Mesendoderm (in vitro differentiated cells): Measurements from ENCODE around the gene ARHGEF37.

Source experiments
- DNase-seq: peaks from one replicate; pipeline ENCODE4 v3.0.0; 2013
- H2AK5ac ChIP-seq: 2 replicates; pipeline ENCODE4 v1.6.1; 2013; ENCODE audit warnings: low read length, inconsistent platforms
- H2BK120ac ChIP-seq: 2 replicates; pipeline ENCODE4 v1.6.1; 2013; ENCODE audit warnings: low read depth, mild to moderate bottlenecking, low read length, moderate library complexity, mixed read lengths
- H2BK15ac ChIP-seq: replicated peaks from 2 replicates; pipeline ENCODE4 v1.6.1; 2013; ENCODE audit warnings: low read depth, mild to moderate bottlenecking, moderate library complexity
- H2BK5ac ChIP-seq: 2 replicates; pipeline ENCODE4 v1.6.1; 2013; ENCODE audit warnings: low read length, inconsistent platforms
- H3K18ac ChIP-seq: 2 replicates; pipeline ENCODE4 v1.6.1; 2013; ENCODE audit warnings: mild to moderate bottlenecking, low read length, mixed read lengths
- H3K23ac ChIP-seq: one replicate; pipeline ENCODE4 v1.6.1; 2013; ENCODE audit warnings: low read length
- H3K27ac ChIP-seq: 2 replicates; pipeline ENCODE4 v1.5.1; 2013; ENCODE audit warnings: low read depth, mild to moderate bottlenecking, inconsistent platforms, low read length, moderate library complexity
- H3K27me3 ChIP-seq: 2 replicates; pipeline ENCODE4 v1.6.1; 2013; ENCODE audit warnings: low read length, control low read depth, mild to moderate bottlenecking, inconsistent platforms; ENCODE audit not compliant: insufficient read depth, poor library complexity
- H3K36me3 ChIP-seq: 2 replicates; pipeline ENCODE4 v1.6.1; 2013; ENCODE audit warnings: low read length, inconsistent platforms; ENCODE audit not compliant: control insufficient read depth, insufficient read depth
- H3K4ac ChIP-seq: one replicate; pipeline ENCODE4 v1.6.1; 2013; ENCODE audit warnings: low read depth, mild to moderate bottlenecking, low read length, moderate library complexity
- H3K4me1 ChIP-seq: 2 replicates; pipeline ENCODE4 v1.6.1; 2013; ENCODE audit warnings: low read depth, low read length, inconsistent platforms; ENCODE audit not compliant: control insufficient read depth
- H3K4me2 ChIP-seq: 2 replicates; pipeline ENCODE4 v1.6.1; 2013; ENCODE audit warnings: low read length
- H3K4me3 ChIP-seq: 2 replicates; pipeline ENCODE4 v1.5.1; 2013; ENCODE audit warnings: mild to moderate bottlenecking, low read length
- H3K56ac ChIP-seq: one replicate; pipeline ENCODE4 v1.6.1; 2013; ENCODE audit warnings: low read length
- H3K79me1 ChIP-seq: 2 replicates; pipeline ENCODE4 v1.6.1; 2013; ENCODE audit warnings: low read length, inconsistent platforms
- H3K79me2 ChIP-seq: 2 replicates; pipeline ENCODE4 v1.6.1; 2013; ENCODE audit warnings: mild to moderate bottlenecking, low read length; ENCODE audit not compliant: control insufficient read depth, insufficient read depth
- H3K9ac ChIP-seq: 2 replicates; pipeline ENCODE4 v1.6.1; 2013; ENCODE audit warnings: low read length, inconsistent platforms
- H4K5ac ChIP-seq: one replicate; pipeline ENCODE4 v1.6.1; 2013; ENCODE audit warnings: low read length
- H4K8ac ChIP-seq: one replicate; pipeline ENCODE4 v1.6.1; 2013; ENCODE audit warnings: low read depth, mild to moderate bottlenecking, control low read depth, low read length, moderate library complexity
- WGBS: extraction: QIAGEN DNeasy Blood & Tissue Kit; methylation state at CpG from one replicate; pipeline ENCODE4 v1.1.7; 2013; ENCODE audit warnings: low lambda C conversion rate, missing lambda C conversion rate; ENCODE audit not compliant: insufficient coverage; ENCODE audit errors: extremely low coverage; 5-methylcytosine and 5-hydroxymethylcytosine counted together

ARHGEF37 gene

DNA sequence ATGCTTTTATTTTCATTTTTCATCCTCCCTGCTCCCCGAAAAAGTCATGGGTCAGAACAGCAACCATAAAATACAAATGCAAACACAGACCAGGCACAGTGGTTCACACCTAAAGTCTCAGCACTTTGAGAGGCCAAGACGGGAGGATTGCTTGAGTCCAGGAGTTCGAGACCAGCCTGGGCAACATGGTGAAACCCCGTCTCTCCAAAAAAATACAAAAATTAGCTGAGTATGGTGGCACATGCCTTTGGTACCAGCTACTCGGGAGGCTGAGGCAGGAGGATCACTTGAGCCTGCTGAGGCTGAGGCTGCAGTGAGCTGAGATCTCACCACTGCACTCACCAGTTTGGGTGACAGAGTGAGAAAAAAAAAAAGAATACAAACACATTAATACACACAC lies 60.3 kb downstream of the ARHGEF37 start:
- no peak overlapping the region for H3K4ac ChIP-seq
- H3K9ac ChIP-seq, result no peak overlapping the region
- H4K8ac ChIP-seq, result no peak overlapping the region
- no peak overlapping the region for H3K4me3 ChIP-seq
- H3K27ac ChIP-seq, result no peak overlapping the region
- H3K79me1 ChIP-seq, result no peaks in the 10 kb centered on the region
- no peak overlapping the region for H3K18ac ChIP-seq
- no peaks in the 10 kb centered on the region for H3K36me3 ChIP-seq
- H2BK5ac ChIP-seq, result no peak overlapping the region
- H2BK120ac ChIP-seq, result no peak overlapping the region
- H3K27me3 ChIP-seq, result no peaks in the 10 kb centered on the region
- no peaks in the 10 kb centered on the region for H3K79me2 ChIP-seq
- DNase-seq, result no peak
- no peak overlapping the region for H2AK5ac ChIP-seq
- H3K4me2 ChIP-seq, result no peak overlapping the region
- no peak overlapping the region for H2BK15ac ChIP-seq
- no CpG with 5 or more reads among the region's 5 CpGs for WGBS
- H3K23ac ChIP-seq, result no peak overlapping the region
- H3K4me1 ChIP-seq, result no peaks in the 10 kb centered on the region
- H3K56ac ChIP-seq, result no peak overlapping the region
- H4K5ac ChIP-seq, result no peak overlapping the region

DNA sequence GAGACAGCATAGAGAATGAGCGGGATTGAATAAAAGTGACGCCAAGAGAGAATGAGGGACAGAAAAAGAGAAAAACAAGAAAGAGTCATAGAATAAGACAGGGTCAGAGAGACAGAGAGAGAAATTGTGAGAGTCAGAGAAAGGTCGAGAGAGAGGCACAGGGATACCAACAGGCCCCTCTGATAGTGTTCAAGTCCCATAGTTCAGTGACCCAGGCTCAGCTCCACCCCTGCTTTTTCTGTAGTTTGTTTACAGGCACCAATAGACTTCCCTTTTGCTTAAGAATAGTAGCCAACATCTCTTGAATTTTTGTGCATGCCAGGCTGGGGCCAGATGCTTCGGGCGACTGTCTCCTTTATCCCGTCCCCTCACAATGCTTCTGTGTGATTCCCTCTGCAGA lies 62.5 kb downstream of the ARHGEF37 start:
- no peak for DNase-seq
- Histone ChIP-seq H3K27ac (no peak overlapping the region), H3K4me2 (no peak overlapping the region), H3K56ac (no peak overlapping the region), H3K4ac (no peak overlapping the region), H3K23ac (no peak overlapping the region), H3K36me3 (no peaks in the 10 kb centered on the region), H4K5ac (no peak overlapping the region), H2BK120ac (no peak overlapping the region), H3K27me3 (no peaks in the 10 kb centered on the region), H3K79me1 (no peaks in the 10 kb centered on the region), H4K8ac (no peak overlapping the region), H2BK5ac (no peak overlapping the region), H2BK15ac (no peak overlapping the region), H3K18ac (no peak overlapping the region), H3K4me1 (no peaks in the 10 kb centered on the region), H3K79me2 (no peaks in the 10 kb centered on the region), H3K4me3 (no peak overlapping the region), H2AK5ac (no peak overlapping the region), H3K9ac (no peak overlapping the region)
- WGBS, result no CpG with 5 or more reads among the region's 6 CpGs

- Histone ChIP-seq H3K27me3 (no peaks in the 10 kb centered on the region), H3K9ac (no peak overlapping the region), H3K4me2 (no peak overlapping the region), H2BK120ac (no peak overlapping the region), H4K8ac (no peak overlapping the region), H3K18ac (no peak overlapping the region), H3K4me1 (no peaks in the 10 kb centered on the region), H3K79me2 (no peaks in the 10 kb centered on the region), H2BK5ac (no peak overlapping the region), H2AK5ac (no peak overlapping the region), H3K27ac (no peak overlapping the region), H2BK15ac (no peak overlapping the region), H4K5ac (no peak overlapping the region), H3K79me1 (no peaks in the 10 kb centered on the region), H3K4ac (no peak overlapping the region), H3K4me3 (no peak overlapping the region), H3K36me3 (no peaks in the 10 kb centered on the region), H3K56ac (no peak overlapping the region), H3K23ac (no peak overlapping the region)
- no peak for DNase-seq
- no CpG with 5 or more reads among the region's 4 CpGs for WGBS
Observed at GRCh38 chr5:149644629-149645028, 63.3 kb downstream of the ARHGEF37 start.

DNA sequence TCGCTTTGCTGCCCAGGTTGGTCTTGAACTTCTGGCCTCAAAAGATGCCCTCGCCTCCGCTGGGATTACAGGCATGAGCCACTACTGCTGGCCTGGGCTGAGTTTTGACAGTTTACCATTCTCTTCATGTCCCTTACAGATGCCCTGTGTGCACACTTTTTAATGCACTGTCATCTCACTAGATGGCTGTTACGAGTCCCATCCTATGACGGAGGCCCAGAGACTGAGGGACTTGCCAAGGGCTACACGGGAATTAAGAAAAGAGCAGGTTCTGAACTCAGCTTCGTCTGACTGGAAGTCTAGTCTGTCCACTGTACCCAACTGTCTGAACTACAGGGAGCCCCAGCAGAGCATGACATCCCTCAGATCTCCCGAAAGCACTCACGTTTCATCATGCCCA lies 63.9 kb downstream of the ARHGEF37 start:
- no peak overlapping the region for H3K56ac ChIP-seq
- no peak overlapping the region for H2BK15ac ChIP-seq
- H3K4me3 ChIP-seq, result no peak overlapping the region
- H2BK120ac ChIP-seq, result no peak overlapping the region
- no CpG with 5 or more reads among the region's 9 CpGs for WGBS
- no peaks in the 10 kb centered on the region for H3K27me3 ChIP-seq
- H4K5ac ChIP-seq, result no peak overlapping the region
- no peaks in the 10 kb centered on the region for H3K79me2 ChIP-seq
- no peak overlapping the region for H4K8ac ChIP-seq
- no peak overlapping the region for H3K9ac ChIP-seq
- no peak overlapping the region for H3K23ac ChIP-seq
- DNase-seq, result no peak
- H2AK5ac ChIP-seq, result no peak overlapping the region
- no peaks in the 10 kb centered on the region for H3K36me3 ChIP-seq
- no peak overlapping the region for H2BK5ac ChIP-seq
- no peaks in the 10 kb centered on the region for H3K4me1 ChIP-seq
- no peak overlapping the region for H3K27ac ChIP-seq
- no peak overlapping the region for H3K18ac ChIP-seq
- H3K79me1 ChIP-seq, result no peaks in the 10 kb centered on the region
- H3K4ac ChIP-seq, result no peak overlapping the region
- H3K4me2 ChIP-seq, result no peak overlapping the region

DNA sequence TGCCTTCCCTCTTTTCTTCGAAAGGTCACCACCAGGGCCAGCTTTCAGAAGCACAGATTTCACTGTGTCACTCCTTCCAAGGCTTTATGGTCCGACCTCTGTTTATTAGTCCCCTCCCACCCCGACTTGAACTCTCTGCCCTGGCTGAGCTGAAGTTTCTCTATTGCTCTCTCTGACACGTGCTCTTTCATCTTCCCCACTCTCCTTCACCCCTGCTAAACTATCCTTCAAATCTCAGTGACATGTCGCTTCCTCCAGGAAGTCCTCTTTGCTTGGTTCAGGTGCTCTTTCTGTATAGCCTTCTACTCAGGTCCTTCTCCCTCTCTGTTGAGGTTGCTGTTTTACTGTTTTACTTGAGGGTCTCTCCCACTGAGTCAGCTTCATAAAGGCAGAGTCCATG lies 64.4 kb downstream of the ARHGEF37 start:
- H3K23ac ChIP-seq, result no peak overlapping the region
- no peak overlapping the region for H3K4me2 ChIP-seq
- no peaks in the 10 kb centered on the region for H3K27me3 ChIP-seq
- H4K5ac ChIP-seq, result no peak overlapping the region
- no peak overlapping the region for H3K4ac ChIP-seq
- no peaks in the 10 kb centered on the region for H3K36me3 ChIP-seq
- no peak overlapping the region for H2BK15ac ChIP-seq
- H3K79me2 ChIP-seq, result no peaks in the 10 kb centered on the region
- H2BK120ac ChIP-seq, result no peak overlapping the region
- no peak overlapping the region for H3K27ac ChIP-seq
- DNase-seq, result no peak
- WGBS, result no CpG with 5 or more reads among the region's 5 CpGs
- no peaks in the 10 kb centered on the region for H3K79me1 ChIP-seq
- H3K4me3 ChIP-seq, result no peak overlapping the region
- no peak overlapping the region for H2AK5ac ChIP-seq
- H4K8ac ChIP-seq, result no peak overlapping the region
- H2BK5ac ChIP-seq, result no peak overlapping the region
- no peaks in the 10 kb centered on the region for H3K4me1 ChIP-seq
- H3K56ac ChIP-seq, result no peak overlapping the region
- H3K18ac ChIP-seq, result no peak overlapping the region
- no peak overlapping the region for H3K9ac ChIP-seq

- Histone ChIP-seq H3K4me3 (no peak overlapping the region), H3K4me1 (no peaks in the 10 kb centered on the region), H2BK15ac (no peak overlapping the region), H3K23ac (no peak overlapping the region), H4K5ac (no peak overlapping the region), H3K18ac (no peak overlapping the region), H2BK5ac (no peak overlapping the region), H3K36me3 (no peaks in the 10 kb centered on the region), H3K4me2 (no peak overlapping the region), H3K27ac (no peak overlapping the region), H2BK120ac (no peak overlapping the region), H3K4ac (no peak overlapping the region), H3K9ac (no peak overlapping the region), H3K79me2 (no peaks in the 10 kb centered on the region), H3K79me1 (no peaks in the 10 kb centered on the region), H2AK5ac (no peak overlapping the region), H3K27me3 (no peaks in the 10 kb centered on the region), H3K56ac (no peak overlapping the region), H4K8ac (no peak overlapping the region)
- DNase-seq, result no peak
- WGBS, result no CpG with 5 or more reads among the region's 9 CpGs
Observed at GRCh38 chr5:149646564-149646963, 65.3 kb downstream of the ARHGEF37 start.
